GM21423 (cell line): ENCODE results near the gene TIGAR.

Experiments used
- ATAC-seq: cut with Tn5 transposase; IDR thresholded peaks from one replicate; pipeline ENCODE4 v1.9.1; 2021; ENCODE audit warnings: mild to moderate bottlenecking, moderate library complexity; ENCODE audit not compliant: unreplicated experiment

Gene TIGAR

DNA sequence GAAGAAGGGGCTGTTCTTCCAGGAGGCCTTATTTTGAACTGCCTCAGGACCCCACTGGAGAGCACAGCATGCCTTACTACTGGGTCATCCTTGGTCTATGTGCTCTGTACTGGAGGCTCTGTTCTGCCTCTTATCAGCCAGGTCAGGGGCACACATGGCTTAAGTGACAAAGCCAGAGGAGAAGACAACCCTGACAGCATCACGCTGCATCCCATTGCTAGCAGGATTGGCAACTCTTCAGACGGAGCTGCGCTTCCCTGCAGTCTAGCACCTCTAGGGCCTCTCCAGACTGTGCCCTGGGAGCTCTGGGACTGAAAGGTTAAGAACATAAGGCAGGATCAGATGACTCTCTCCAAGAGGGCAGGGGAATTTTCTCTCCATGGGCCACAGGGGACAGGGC, 17.3 kb upstream of the TIGAR start:
- no peak for ATAC-seq

DNA sequence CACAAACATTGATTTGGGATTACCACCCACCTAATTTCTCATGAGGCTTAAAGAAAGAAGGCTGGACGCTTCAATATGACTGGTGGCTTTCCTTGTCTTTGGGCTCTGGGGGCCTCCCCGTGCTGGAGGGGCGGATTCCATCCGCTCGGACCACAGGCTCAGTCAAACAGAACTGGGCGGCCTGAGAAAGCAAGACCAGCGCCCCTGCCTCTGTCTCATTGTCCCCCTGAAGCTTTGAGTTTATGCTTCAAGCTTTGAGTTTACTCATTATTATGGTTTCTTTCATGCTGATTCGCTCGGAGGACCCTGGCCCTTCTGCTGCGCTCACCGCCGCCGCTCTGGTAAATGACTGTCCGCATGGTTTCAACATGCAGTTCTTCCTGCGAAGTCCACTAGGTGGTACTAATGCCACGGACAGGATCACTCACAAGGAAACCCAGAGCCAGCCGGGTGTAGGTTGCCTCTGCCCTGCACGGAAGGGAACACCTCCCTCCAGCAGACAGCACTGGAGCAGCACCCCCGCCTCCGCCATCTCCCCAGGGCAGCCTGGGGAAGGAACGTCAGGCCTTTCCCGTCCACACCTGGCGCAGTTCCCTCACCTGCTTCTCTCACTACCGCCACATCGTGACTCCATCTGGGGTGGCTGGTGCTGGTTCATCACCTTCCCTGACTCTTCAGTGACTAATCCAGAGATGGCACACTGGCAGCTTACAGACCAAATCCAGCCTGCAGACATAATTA, 13.2 kb upstream of the TIGAR start:
- no peak for ATAC-seq

DNA sequence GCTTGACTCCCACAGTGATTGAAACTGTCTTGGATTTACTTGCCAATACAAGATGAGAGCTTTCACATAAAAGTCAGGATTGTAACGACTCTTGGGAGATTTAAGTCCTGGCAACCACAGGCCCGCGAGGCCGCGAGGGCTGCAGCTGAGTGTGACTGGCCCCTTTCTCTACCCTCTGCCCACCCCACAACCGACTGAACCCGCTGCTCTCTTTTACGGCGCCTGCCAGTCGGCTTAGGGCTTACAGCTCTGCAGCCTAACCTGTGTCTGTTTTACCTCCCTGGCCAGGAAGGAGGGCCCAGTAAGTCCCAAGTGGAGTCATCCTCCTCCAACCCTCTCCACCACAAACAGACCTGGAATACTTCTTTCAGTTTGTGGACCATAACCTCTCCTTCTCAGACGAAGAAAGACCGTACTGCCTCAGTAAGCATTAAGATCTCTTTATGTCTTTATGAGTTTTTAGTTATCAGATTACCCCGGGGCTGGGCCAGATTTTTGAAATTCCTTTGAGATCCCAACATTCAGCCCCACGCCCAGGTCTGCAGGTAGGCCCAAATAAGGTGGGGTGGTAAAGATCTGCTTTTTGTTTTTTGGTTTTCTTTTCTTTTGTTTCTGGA, 12.6 kb upstream of the TIGAR start:
- ATAC-seq, result no peak

- ATAC-seq, result no peak
Measured at GRCh38 chr12:4311776-4312175, 9.2 kb upstream of the TIGAR start.

GRCh38 chr12:4312251-4312650, 8.8 kb upstream of the TIGAR start:
- ATAC-seq, result no peak

- peak; percentile 38 for ATAC-seq
Measured at GRCh38 chr12:4320497-4320852, 538 bp upstream of the TIGAR start.

DNA sequence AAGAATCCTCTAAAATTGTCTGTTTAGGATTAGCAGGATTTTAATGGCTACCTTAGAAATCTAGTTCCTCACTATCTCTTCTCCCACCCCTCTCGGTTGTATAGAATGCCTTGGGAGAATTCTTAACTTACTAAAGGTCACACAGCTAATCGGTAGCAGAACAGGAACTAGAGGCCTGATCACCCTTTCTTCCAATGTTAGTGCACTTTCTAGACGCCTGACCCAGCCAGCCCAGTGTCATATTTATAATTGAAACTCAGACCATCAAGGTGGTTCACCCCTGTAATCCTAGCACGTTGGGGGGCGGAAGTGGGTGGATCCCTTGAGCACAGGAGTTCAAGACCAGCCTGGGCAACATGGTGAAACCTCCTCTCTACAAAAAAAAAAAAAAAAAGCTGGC, 1.7 kb downstream of the TIGAR start:
- ATAC-seq, result no peak

GRCh38 chr12:4323396-4323795, 2.4 kb downstream of the TIGAR start:
- no peak for ATAC-seq

DNA sequence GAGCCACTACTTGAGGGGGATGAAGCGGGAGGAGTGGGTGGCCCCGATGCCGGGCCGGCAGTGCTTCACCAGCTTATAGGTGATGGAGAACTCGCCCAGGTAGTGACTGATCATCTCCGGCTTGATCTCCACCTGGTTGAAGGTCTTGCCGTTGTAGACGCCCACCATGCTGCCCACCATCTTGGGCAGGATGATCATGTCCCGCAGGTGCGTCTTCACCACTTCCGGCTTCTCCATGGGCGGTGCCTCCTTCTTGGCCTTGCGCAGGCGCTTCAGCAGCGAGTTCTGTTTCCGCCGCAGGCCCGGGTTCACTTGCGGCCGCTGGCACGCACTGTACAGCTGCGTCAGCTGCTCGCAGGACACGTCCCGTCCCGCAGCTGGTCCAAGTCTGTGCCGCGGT, 3.4 kb downstream of the TIGAR start:
- ATAC-seq, result no peak

DNA sequence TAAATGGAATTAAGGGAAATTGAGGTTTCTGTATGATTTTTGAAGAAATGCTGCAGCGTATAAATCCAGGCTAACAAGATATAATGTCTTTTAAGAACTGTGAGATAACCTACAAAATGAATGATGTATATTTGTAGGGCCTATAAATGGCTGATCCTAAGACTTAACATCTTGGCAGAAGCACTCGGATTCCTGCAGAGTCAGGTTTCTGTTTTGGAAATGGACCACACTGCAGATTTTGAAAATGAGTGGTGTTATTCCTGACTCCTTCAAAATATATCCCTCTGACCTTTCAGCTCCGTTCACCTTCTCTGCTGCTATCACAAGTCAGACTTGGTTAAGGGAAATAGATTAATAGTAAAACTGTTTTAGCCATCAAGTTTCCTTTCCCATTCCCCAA, 5.0 kb downstream of the TIGAR start:
- ATAC-seq, result no peak

DNA sequence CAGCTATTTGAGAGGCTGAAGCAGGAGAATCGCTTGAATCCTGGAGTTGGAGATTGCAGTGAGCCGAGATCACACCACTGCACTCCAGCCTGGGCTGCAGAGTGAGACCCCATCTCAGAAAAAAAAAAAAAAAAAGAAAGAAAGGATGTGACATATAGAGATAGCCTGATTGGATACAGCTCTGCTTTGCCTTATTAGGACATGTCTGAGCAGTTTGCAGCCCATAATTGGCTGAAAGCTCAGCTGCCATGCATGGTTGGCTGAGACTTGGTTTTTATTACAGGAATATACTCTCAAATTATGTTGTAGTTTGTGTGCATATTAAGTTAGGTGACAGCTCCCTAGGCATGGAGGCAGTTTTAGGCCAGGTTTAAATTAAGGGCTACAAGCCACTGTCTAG, 6.3 kb downstream of the TIGAR start:
- ATAC-seq, result no peak

GRCh38 chr12:4330203-4330602, 9.2 kb downstream of the TIGAR start:
- ATAC-seq, result no peak

GRCh38 chr12:4331221-4331620, 10.2 kb downstream of the TIGAR start:
- no peak for ATAC-seq

DNA sequence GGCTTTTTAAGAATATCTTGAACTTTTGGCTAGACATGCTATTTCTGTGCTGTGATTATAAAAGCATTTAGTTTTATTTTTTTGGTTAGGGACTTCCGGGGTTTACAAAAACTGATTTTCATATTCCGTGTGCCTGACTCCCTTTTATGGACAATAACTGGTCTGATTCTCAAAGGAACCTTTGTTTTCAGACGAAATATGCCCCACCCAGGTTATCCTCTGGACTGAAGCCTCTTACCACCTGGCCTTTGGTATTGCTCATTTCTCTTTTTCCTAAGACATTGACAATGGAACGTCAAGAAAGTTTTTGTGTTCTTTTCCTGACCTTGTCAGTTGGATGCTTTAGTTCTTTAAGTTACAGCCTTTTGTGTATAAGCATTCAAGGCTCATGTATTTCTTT, 10.8 kb downstream of the TIGAR start:
- no peak for ATAC-seq

DNA sequence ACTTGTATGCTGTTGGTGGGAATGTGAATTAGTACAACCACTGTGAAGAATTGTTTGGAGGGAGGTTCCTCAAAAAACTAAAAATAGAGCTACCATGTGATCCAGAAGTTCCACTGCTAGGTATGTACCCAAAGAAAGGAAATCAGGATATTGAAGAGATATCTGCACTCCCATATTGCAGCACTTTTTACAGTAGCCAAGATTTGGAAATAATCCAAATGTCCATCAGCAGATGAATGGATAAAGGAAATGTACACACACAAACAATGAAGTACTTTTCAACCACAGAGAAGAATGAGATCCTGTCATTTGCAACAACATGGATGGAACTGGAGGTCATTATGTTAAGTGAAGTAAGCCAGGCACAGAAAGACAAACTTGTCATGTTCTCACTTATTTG, 25.9 kb downstream of the TIGAR start:
- ATAC-seq, result no peak

DNA sequence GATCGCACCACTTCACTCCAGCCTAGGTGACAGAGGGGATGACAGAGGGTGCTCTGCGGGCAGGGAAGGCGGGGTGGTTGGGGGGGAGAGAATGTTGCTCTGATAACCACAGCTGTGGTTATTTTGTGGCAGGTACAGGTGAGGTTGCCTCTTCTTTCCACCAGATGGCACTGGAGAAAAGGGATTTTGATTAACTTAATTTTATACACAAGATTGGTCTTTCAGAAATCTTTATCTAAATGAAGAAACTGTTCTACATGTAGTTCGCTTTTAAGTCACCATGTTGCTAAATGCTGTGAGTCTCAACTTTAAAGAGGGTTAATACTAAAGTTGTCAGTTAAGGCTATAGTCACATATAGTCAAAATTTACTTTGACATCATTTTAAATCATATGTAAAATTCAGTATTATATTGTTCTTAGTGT, 32.8 kb downstream of the TIGAR start:
- ATAC-seq, result no peak

- no peak for ATAC-seq
Measured at GRCh38 chr12:4355156-4356040, 34.4 kb downstream of the TIGAR start.

GRCh38 chr12:4356041-4356327, 35.0 kb downstream of the TIGAR start:
- no peak for ATAC-seq

GRCh38 chr12:4366090-4366489, 45.1 kb downstream of the TIGAR start:
- no peak for ATAC-seq

DNA sequence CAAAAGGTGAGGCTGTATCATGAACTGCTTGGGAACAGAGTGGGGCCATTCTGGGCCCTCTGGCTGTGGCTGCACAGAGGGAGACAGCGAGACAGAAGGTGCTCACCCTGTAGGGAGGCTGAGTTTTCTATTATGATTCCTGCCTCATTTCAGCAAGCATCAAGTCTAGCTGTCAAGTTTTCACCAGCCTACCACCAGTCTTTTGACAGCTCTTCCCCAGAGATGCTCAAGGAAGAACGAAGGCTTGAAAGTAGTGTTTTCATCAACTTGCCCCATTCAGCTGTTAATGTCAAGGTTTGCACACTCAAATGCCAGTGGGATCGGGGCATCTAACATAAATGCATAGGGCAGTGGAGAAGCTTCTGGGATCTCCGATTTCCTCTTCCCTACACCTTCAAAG, 48.5 kb downstream of the TIGAR start:
- ATAC-seq, result no peak

DNA sequence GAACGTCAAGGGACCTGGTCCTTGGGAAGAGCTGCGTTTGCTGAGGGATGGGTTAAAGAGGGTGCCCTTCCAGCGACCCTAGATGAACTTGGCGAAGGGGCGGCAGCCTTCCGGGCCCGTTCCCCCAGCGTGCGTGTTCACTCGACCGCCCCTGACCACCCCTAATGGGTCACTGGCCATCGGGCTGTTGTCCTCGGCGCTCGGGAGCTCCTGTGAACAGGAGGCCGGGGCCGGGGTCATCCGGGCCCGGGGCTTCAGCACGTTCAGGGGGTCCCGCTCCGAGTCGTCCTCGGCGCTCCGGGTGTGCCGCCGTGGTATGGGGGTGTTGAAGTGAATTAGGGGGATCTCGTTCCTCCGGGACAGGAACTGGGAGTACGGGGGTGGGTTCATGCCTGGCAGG, 49.3 kb downstream of the TIGAR start:
- no peak for ATAC-seq

- ATAC-seq, result no peak
Measured at GRCh38 chr12:4372653-4373052, 51.6 kb downstream of the TIGAR start.
